Measurements from ENCODE around the gene ARHGAP33.
A peak's percentile ranks its signal among the peaks of the same experiment; 100 is the strongest.
"Not testable (repeated sequence)": the region's sequence is repeated elsewhere in the genome, so short reads cannot be mapped to it uniquely, and the experiment has no call there.

The ARHGAP33 gene

GRCh38 chr19:35755131-35755549 lies 20.2 kb upstream of the ARHGAP33 start:
- DNase-seq (ENCODE audit: low spot score), result no peak

DNA sequence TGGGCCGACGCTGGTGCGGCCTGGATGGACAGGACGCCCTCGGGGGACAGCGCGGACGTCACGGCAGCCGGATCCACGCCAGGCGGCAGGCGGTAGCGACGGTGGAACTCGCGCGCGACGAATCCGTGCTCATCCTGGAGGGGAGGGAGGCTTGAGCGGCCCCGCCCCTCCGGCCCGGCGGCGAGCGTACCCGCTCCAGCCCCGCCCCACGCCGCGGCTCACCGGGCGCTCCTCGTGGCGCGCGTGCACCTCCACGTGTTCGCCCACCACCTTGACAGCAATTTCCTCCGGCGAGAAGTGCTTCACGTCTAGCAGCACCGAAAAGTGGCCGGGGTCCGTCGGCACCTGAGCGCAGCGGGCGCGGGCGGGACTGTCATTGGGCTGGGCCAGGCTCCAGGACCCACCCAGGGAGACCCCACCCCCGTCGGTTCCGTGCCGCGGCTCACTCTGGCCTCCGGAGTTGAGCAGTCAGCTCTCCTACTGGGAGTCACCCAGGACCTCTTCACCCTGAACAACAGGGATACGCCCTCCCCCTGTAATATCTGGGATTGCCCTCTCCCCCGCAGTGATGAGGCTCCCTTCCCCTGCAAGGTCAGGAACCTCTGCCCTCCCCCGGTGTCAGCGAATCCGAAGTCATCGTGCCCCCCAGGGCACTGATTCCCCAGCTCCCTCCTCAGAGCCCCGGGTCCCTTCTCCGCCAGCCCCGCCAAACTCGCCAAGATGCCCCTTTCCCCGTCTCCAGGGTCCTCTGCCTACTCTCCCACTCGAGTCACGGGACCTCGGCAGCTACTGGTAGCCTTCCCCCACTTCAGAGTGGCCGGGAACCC lies 19.6 kb upstream of the ARHGAP33 start:
- DNase-seq (ENCODE audit: low spot score), result peak; percentile 77

DNA sequence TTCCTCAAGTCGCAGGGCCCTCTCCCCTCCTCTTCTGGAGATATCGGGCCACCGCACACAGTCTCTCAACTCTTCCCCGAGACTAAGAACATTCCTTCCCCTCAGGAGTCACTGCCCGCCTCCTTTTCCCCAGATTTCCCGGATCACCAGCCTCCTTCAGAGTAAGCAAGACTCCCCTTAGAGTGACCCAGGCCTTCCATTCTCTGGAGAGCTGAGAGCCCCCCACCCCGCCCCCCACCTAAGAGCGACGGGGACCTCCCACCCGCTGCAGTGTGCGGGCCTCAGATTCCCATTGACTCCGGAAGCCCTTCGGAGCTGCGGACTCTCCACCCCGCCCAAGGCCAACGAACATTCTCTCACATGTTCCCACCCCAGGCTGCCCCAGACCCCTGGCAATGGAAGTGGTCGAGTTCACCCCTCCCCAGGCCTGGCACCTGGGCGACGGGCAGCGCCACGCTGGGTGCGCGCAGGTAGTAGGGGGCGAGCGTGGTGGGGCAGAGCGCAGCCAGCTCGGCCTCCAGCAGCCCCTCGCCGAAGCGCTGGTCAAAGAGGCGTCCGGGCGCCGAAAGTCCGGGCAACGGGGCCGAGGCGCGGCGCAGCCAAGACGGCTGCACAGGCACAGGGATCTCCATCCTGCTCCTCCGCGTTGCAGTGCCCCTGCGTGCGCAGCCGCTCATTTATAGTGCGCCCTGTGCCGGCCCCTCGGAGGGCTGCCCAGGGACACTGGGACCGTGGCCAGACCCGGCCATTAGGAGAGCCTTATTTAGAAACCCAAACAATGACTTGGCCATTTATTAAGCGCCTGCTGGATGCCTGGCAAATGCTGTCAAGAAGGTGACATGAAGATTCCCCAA lies 18.8 kb upstream of the ARHGAP33 start, which contains the start of gene HSPB6:
HSPB6 (minus strand) TSS at position 653 of the 854 bp plus-strand sequence; CDS start at position 632, 21 bp downstream.
- peak; percentile 62 for DNase-seq (ENCODE audit: low spot score)

GRCh38 chr19:35757231-35757748 lies 18.1 kb upstream of the ARHGAP33 start:
- DNase-seq (ENCODE audit: low spot score), result peak; percentile 76

DNA sequence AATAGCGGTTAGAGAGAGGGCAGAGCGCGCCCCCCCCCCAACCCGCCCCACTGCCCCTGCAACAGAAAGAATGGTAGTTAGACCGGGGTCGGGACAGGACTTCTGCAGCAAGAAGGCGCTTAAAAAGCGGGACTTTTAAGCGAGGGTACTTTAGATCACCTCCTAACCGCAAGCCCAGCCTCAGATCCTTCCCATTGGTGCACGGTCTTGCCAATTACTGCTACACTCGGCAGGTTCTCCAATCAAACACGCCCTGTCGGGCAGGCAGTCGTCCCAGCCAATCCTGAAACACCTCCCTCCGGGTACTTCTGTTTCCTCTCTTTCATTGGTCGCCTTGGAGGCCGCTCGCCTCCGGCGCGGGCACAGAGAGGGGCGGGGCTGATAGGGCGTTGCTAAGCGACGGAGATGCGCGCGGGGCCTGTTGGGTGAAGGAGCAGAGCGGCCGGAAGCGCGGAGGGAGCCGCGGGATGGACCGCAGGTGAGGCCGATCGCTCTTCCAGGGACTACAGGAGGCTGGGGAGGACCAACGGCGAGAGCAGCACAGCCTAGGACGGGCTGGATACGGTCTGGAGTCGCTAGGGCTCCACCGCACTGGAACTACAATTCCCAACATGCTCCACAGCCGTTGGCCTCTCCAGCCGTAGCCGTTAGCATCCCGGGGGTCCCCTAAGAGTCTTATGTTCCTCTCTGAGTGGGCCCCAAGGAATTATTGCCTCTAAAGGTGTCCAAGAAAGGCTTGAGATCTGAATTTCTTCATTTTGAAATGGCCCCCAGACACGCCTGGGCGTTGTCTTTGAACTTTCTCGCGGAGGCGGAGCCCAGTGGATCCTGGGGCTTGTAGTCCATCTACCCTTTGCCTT lies 17.4 kb upstream of the ARHGAP33 start, which contains the start of gene PROSER3:
PROSER3 (plus strand) TSS at position 428 of the 860 bp plus-strand sequence; CDS start at position 468, 40 bp downstream.
- peak; percentile 99 for DNase-seq (ENCODE audit: low spot score)

DNA sequence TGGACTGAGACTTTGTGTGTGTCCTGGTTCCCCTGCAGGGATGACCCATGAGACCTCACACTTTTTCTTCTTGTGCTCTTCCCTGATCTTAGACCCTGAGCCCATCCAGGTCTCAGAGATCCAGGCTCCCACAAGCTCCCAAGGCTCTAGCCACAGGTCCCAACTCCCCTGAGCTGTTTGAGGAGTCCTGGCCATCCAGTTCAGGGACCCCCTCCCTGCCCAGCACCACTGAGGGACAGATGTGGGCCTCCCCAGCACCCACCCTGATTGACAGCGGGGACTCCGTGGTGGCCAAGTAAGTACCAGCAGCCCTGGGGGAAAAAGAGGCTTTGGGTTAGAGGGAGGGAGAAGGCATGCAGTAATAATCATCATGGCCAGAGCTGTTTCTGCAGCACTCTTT lies 15.7 kb upstream of the ARHGAP33 start:
- no peak for DNase-seq (ENCODE audit: low spot score)

DNA sequence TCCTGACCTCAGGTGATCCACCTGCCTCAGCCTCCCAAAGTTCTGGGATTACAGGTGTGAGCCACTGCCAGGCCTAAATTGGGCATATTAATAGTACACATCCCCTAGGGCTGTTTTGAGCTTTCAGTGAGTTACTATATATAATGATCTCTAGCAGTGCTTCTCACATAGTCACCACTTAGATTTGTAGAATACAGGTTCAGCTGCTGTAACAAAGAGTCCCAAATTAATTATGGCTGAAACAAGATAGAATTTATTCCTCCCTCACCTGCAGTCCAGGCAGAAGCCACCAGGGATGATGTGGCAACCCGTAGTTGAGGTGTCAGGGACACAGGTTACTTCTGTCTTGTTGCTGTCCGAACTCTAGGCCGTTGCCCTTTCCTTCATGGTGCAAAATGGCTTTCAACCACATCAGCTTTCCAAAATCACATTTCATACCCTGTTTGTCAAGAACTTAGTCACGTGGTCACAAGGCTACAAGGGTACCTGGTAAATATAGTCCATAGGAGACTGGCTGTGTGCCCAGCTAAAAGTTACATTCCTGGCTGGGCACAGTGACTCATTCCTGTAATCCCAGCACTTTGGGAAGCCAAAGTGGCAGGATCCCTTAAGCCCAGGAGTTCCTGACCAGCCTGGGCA lies 14.5 kb upstream of the ARHGAP33 start:
- no peak for DNase-seq (ENCODE audit: low spot score)

DNA sequence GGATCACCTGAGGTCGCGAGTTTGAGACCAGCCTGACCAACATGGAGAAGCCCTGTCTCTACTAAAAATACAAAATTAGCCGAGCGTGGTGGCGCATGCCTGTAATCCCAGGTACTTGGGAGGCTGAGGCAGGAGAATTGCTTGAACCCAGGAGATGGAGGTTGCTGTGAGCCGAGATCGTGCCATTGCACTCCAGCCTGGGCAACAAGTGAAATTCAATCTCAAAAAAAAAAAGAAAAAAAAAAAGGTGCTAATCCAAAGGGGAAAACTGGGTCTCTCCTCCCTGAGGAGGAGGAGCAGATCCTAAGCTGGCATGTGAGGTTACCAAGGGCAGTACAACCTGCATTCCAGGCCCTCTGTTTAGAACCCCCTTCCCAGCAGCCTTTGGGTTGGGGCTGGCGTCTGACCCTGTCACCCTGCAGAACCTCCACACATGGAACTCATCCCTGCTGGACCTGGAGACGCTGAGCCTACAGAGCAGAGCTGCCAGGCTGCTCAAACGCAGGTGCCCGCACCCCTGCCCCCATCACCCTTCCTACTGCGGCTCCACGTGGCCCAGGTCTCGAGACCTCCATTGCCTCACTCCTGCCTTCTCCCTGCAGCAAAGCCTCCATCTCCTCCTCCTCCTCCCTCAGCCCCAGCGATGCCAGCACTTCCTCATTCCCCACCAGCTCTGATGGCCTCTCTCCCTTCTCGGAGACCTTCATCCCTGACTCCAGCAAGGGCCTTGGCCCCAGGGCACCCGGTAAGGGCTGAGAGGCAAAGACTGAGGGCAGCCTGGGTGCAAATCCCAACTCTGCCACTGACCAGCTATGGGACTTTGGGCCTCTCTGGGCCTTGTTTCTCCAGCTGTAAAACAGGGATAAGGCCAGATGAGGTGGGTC lies 10.7 kb upstream of the ARHGAP33 start:
- no peak for DNase-seq (ENCODE audit: low spot score)

- peak; percentile 4 for DNase-seq (ENCODE audit: low spot score)
Measured at GRCh38 chr19:35766571-35767104, 8.7 kb upstream of the ARHGAP33 start.

- DNase-seq (ENCODE audit: low spot score), result peak; percentile 15
Measured at GRCh38 chr19:35767288-35768081, 7.9 kb upstream of the ARHGAP33 start.

DNA sequence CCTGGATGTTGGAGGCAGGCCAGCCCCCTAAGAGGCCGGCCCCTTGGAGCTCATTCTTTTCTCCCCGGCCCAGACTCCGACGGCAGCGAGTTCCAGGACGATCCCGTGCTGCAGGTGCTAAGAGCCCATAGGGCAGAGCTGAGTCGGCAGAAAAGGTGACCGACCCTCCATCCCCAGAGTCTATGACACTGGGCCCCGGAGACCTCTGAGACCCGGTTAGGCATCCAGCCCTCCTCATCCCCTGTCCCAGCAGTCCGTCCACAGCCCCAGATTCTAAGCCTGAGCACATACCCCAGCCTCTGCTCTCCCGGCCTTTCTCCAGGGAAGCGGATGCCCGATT lies 7.3 kb upstream of the ARHGAP33 start:
- DNase-seq (ENCODE audit: low spot score), result peak; percentile 7

DNA sequence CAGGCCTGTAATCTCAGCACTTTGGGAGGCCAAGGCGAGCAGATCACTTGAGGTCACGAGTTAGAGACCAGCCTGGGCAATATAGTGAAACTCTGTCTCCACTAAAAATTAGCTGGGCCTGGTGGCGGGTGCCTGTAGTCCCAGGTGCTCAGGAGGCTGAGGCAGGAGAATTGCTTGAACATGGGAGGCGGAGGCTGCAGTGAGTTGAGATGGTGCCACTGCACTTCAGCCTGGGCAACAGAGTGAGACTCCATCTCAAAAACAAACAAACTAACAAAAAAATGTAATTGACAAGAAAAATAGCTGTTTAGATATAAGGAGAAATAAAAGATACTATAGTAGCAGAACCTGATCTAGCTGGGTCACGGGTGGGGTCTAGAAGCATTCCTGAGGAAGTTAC lies 3.0 kb upstream of the ARHGAP33 start:
- not testable (repeated sequence) for DNase-seq (ENCODE audit: low spot score)

- no peak for DNase-seq (ENCODE audit: low spot score)
Measured at GRCh38 chr19:35773020-35773806, 2.2 kb upstream of the ARHGAP33 start.

GRCh38 chr19:35774274-35775045 lies 904 bp upstream of the ARHGAP33 start:
- DNase-seq (ENCODE audit: low spot score), result no peak

- DNase-seq (ENCODE audit: low spot score), result no peak
Measured at GRCh38 chr19:35775046-35775297, 392 bp upstream of the ARHGAP33 start.

DNA sequence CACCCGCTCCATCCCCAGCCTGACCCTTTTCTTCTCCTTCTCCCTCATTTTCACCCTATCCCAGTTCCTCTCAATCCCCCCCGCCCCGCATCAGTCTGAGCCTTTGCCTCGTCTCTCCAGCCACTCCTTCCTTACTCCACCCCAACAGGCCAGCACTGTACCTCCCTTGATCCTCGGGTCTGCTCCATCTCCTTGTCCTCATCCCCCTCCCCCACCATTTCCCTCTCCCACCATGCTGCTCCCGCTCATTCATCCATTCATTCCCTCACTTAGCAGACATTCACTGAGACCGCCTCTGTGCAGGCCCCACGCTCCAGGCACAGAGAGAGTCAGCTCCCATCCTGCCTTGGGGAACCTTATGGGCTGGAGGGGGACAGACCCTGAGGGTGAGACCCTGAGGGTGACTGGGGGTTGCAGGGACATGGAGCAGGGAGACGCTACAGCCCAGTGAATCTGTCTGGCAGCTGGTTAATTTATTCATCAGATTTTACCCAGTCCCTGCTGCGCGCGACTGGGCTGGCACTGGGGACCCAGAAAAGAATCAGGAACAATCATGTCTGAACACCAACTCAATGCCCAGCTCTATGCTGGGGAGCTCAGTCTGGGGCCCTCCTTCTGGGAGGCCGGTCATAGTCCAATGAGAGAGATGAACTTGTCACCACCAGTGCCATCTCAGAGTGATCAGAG lies 881 bp downstream of the ARHGAP33 start:
- DNase-seq (ENCODE audit: low spot score), result no peak

Data from AG08396 (cell line).